ENCODE results near the gene NFX1. TPM values are rescaled to one million over a fixed set of nuclear protein-coding genes. Genes with fewer than 3 reads are reported as not detected.
A peak's percentile ranks its signal among the peaks of the same experiment; 100 is the strongest.
"Not testable (repeated sequence)": the region's sequence is repeated elsewhere in the genome, so short reads cannot be mapped to it uniquely, and the experiment has no call there.

Gene NFX1
- total and polyA plus RNA-seq, 9 donors, result 18.5 to 44.5 (median 34.3) TPM

GRCh38 chr9:33380390-33381094 lies 90.2 kb downstream of the NFX1 start:
- Histone ChIP-seq H3K9me3 (no peaks in the 10 kb centered on the region), H3K27me3 (no peaks in the 10 kb centered on the region), H3K36me3 (no peaks in the 10 kb centered on the region), H3K27ac (no peak overlapping the region), H3K4me3 (no peak overlapping the region), H3K4me1 (ENCODE audit: insufficient read depth) (peaks cover 8% of the 10 kb centered on the region)
- DNase-seq, result peak in 1 of 5 donors; percentile 16
- intact Hi-C loops (cut with DNase I), result no loop called here
- no peak for TF ChIP-seq EP300 (IDR thresholded peaks at IDR 0.05)
- no peak for TF ChIP-seq POLR2A (IDR thresholded peaks at IDR 0.05)
- no peak for TF ChIP-seq CTCF (IDR thresholded peaks at IDR 0.05)
- WGBS, 3 donors, result 88 to 93% (median 92%) methylated on average over 5 of the region's 5 CpGs

GRCh38 chr9:33381231-33381791 lies 91.0 kb downstream of the NFX1 start:
- H3K36me3 ChIP-seq, result no peaks in the 10 kb centered on the region
- no peak overlapping the region for H3K27ac ChIP-seq
- H3K27me3 ChIP-seq, result no peaks in the 10 kb centered on the region
- 65 to 70% (median 67%) methylated on average over 11 of the region's 11 CpGs for WGBS, 3 donors
- peaks cover 1% of the 10 kb centered on the region for H3K4me1 ChIP-seq (ENCODE audit: insufficient read depth)
- peak in 1 of 5 donors; percentile 11 for DNase-seq
- intact Hi-C loops (cut with DNase I), result no loop called here
- no peak for TF ChIP-seq EP300 (IDR thresholded peaks at IDR 0.05)
- H3K9me3 ChIP-seq, result no peaks in the 10 kb centered on the region
- H3K4me3 ChIP-seq, result no peak overlapping the region

GRCh38 chr9:33382397-33382796 lies 92.1 kb downstream of the NFX1 start:
- intact Hi-C loops (cut with DNase I); H3K4me1 ChIP-seq (ENCODE audit: insufficient read depth); DNase-seq; H3K9me3 ChIP-seq; H3K27ac ChIP-seq; H3K4me3 ChIP-seq; H3K36me3 ChIP-seq; H3K27me3 ChIP-seq: not testable (repeated sequence)
- WGBS, 3 donors, result 79 to 83% (median 80%) methylated on average over 10 of the region's 10 CpGs

- peak in 1 of 5 donors; percentile 8 for DNase-seq
- WGBS, 3 donors, result 93 to 95% (median 95%) methylated on average over 11 of the region's 11 CpGs
These were observed 93.1 kb downstream of the NFX1 start for GRCh38 chr9:33383396-33383795.

GRCh38 chr9:33385536-33385935 lies 95.2 kb downstream of the NFX1 start:
- intact Hi-C loops (cut with DNase I); H3K4me3 ChIP-seq; H3K27me3 ChIP-seq; H3K4me1 ChIP-seq (ENCODE audit: insufficient read depth); H3K27ac ChIP-seq; H3K36me3 ChIP-seq; DNase-seq; H3K9me3 ChIP-seq: not testable (repeated sequence)
- 95 to 97% (median 96%) methylated on average over 11 of the region's 11 CpGs for WGBS, 3 donors

More at GRCh38 chr9:33383396-33383795, 93.1 kb downstream of the NFX1 start:
- H3K4me3 ChIP-seq; H3K27me3 ChIP-seq; H3K27ac ChIP-seq; H3K36me3 ChIP-seq; H3K9me3 ChIP-seq; intact Hi-C loops (cut with DNase I); H3K4me1 ChIP-seq (ENCODE audit: insufficient read depth): not testable (repeated sequence)

- H3K36me3 ChIP-seq; H3K4me1 ChIP-seq (ENCODE audit: insufficient read depth); H3K27ac ChIP-seq; H3K27me3 ChIP-seq; DNase-seq; intact Hi-C loops (cut with DNase I); H3K9me3 ChIP-seq; H3K4me3 ChIP-seq: not testable (repeated sequence)
- WGBS, 3 donors, result 92 to 95% (median 94%) methylated on average over 23 of the region's 23 CpGs
These were observed 95.8 kb downstream of the NFX1 start for GRCh38 chr9:33385979-33386640.

- H3K36me3 ChIP-seq; H3K4me3 ChIP-seq; H3K27ac ChIP-seq; H3K27me3 ChIP-seq; H3K9me3 ChIP-seq; H3K4me1 ChIP-seq (ENCODE audit: insufficient read depth); intact Hi-C loops (cut with DNase I); DNase-seq: not testable (repeated sequence)
- WGBS, 3 donors, result 87 to 95% (median 90%) methylated on average over 9 to 14 of the region's 14 CpGs
These were observed 96.3 kb downstream of the NFX1 start for GRCh38 chr9:33386641-33386996.

- DNase-seq; H3K4me3 ChIP-seq; H3K27ac ChIP-seq; H3K27me3 ChIP-seq; H3K36me3 ChIP-seq; H3K9me3 ChIP-seq; intact Hi-C loops (cut with DNase I): not testable (repeated sequence)
- WGBS, 3 donors, result 87 to 90% (median 89%) methylated on average over 9 of the region's 9 CpGs
- H3K4me1 ChIP-seq (ENCODE audit: insufficient read depth), result peaks cover 11% of the 10 kb centered on the region
These were observed 96.7 kb downstream of the NFX1 start for GRCh38 chr9:33386998-33387397.
